MM.1S (cell line): Measurements from ENCODE around the gene ABCG4.

Experiments
- DNase-seq: peaks from one replicate; pipeline ENCODE4 v3.0.0-alpha.2; 2015
- H2AFZ ChIP-seq: fragments of 300-600 bp; sonication (generic); 2 replicates; pipeline ENCODE4 v1.6.0; 2016; ENCODE audit warnings: antibody characterized with exemption, low read length
- H3F3A ChIP-seq: fragments of 300-600 bp; sonication (generic); 2 replicates; pipeline ENCODE4 v1.6.1; 2016; ENCODE audit warnings: mild to moderate bottlenecking, antibody characterized with exemption, low read length, moderate library complexity, mixed read lengths; ENCODE audit not compliant: insufficient read depth
- H3K27ac ChIP-seq: fragments of 300-600 bp; sonication (generic); 2 replicates; pipeline ENCODE4 v1.5.1; 2016; ENCODE audit warnings: mild to moderate bottlenecking, low read length
- H3K27me3 ChIP-seq: fragments of 300-600 bp; sonication (generic); replicated peaks from 2 replicates; pipeline ENCODE4 v1.6.0; 2016; ENCODE audit warnings: low read length; ENCODE audit not compliant: insufficient read depth
- H3K36me3 ChIP-seq: fragments of 300-600 bp; sonication (generic); replicated peaks from 2 replicates; pipeline ENCODE4 v1.6.1; 2016; ENCODE audit warnings: mild to moderate bottlenecking, low read length, mixed read lengths; ENCODE audit not compliant: insufficient read depth
- H3K4me1 ChIP-seq: fragments of 300-600 bp; sonication (generic); 2 replicates; pipeline ENCODE4 v1.6.1; 2016; ENCODE audit warnings: low read length, mixed read lengths
- H3K4me2 ChIP-seq: fragments of 300-600 bp; sonication (generic); 2 replicates; pipeline ENCODE4 v1.6.0; 2016; ENCODE audit warnings: low read depth, low read length
- H3K4me3 ChIP-seq: fragments of 300-600 bp; sonication (generic); 2 replicates; pipeline ENCODE4 v1.5.1; 2016; ENCODE audit warnings: low read length, mixed read lengths
- H3K79me2 ChIP-seq: fragments of 300-600 bp; sonication (generic); 2 replicates; pipeline ENCODE4 v1.6.1; 2016; ENCODE audit warnings: mixed run types, low read length, mixed read lengths
- H3K9ac ChIP-seq: fragments of 300-600 bp; sonication (generic); 2 replicates; pipeline ENCODE4 v1.6.1; 2016; ENCODE audit warnings: low read length, mixed read lengths
- H3K9me2 ChIP-seq: fragments of 300-600 bp; sonication (generic); replicated peaks from 2 replicates; pipeline ENCODE4 v1.6.1; 2016; ENCODE audit warnings: mild to moderate bottlenecking, low read length, mixed read lengths; ENCODE audit not compliant: insufficient read depth
- H3K9me3 ChIP-seq: fragments of 300-600 bp; sonication (generic); replicated peaks from 2 replicates; pipeline ENCODE4 v1.6.1; 2016; ENCODE audit warnings: mild to moderate bottlenecking, low read length, mixed read lengths; ENCODE audit not compliant: insufficient read depth
- H4K20me1 ChIP-seq: fragments of 300-600 bp; sonication (generic); 2 replicates; pipeline ENCODE4 v1.6.1; 2016; ENCODE audit warnings: mild to moderate bottlenecking, low read length, moderate library complexity, mixed read lengths; ENCODE audit not compliant: insufficient read depth
- EZH2 ChIP-seq: fragments of 300-600 bp; sonication (generic); optimal IDR thresholded peaks from 2 replicates; pipeline ENCODE3; 2017; ENCODE audit warnings: low read depth, mild to moderate bottlenecking, antibody characterized with exemption, low read length, mixed read lengths
- EZH2phosphoT487 ChIP-seq: fragments of 300-600 bp; sonication (generic); IDR thresholded peaks from 2 replicates; pipeline ENCODE4 v1.6.1; 2018; ENCODE audit warnings: antibody characterized with exemption, low read length
- TF ChIP-seq, protein P1 (sequence below): fragments of 300-600 bp; sonication (generic); IDR thresholded peaks from 2 replicates; pipeline ENCODE4 v1.5.1; 2016; ENCODE audit warnings: antibody characterized with exemption, low read length, mixed read lengths

The ABCG4 gene

DNA sequence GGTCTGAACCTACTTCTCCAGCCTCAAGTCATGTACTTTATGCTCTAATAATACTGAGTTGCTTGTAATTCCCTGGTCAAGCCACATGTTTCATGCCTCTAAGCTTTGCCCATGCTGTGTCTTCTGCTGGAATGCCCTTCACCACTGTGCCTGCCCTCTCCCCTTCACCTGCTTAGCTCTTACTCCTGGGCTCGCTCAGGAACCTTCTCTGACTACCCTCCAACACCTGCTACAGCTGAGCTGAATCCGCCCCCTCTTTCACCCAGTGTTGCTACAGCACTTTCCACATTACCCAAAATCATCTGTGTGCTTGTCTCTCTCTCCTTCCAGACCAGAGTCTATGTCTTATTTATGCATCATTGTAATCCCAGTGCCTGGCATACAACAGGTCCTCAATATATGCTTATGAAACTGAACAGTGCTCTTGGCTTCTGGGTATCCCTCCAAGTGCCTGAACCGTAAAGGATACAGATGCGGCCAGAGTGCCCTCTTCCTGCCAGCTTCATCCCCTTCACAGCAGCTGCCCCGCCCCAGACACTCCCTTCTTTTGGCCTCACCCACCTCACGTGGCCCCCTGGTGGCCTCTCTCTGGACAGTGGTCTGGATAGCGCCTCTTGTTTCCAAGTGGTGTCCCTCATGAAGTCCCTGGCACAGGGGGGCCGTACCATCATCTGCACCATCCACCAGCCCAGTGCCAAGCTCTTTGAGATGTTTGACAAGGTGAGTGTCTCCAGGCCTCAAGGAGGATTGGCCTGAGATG lies 7.1 kb downstream of the ABCG4 start:
- Histone ChIP-seq H3K36me3 (no peaks in the 10 kb centered on the region), H3K4me1 (no peaks in the 10 kb centered on the region), H3K27me3 (peaks cover 47% of the 10 kb centered on the region), H2AFZ (no peak overlapping the region), H3K9ac (no peak overlapping the region), H3K79me2 (no peaks in the 10 kb centered on the region), H4K20me1 (no peaks in the 10 kb centered on the region), H3K9me3 (no peaks in the 10 kb centered on the region), H3K4me3 (no peak overlapping the region), H3K4me2 (no peak overlapping the region), H3F3A (no peaks in the 10 kb centered on the region), H3K9me2 (no peaks in the 10 kb centered on the region), H3K27ac (no peak overlapping the region)
- DNase-seq: peak; percentile 18
- TF ChIP-seq EZH2phosphoT487: no peak
- TF ChIP-seq, protein P1, sequence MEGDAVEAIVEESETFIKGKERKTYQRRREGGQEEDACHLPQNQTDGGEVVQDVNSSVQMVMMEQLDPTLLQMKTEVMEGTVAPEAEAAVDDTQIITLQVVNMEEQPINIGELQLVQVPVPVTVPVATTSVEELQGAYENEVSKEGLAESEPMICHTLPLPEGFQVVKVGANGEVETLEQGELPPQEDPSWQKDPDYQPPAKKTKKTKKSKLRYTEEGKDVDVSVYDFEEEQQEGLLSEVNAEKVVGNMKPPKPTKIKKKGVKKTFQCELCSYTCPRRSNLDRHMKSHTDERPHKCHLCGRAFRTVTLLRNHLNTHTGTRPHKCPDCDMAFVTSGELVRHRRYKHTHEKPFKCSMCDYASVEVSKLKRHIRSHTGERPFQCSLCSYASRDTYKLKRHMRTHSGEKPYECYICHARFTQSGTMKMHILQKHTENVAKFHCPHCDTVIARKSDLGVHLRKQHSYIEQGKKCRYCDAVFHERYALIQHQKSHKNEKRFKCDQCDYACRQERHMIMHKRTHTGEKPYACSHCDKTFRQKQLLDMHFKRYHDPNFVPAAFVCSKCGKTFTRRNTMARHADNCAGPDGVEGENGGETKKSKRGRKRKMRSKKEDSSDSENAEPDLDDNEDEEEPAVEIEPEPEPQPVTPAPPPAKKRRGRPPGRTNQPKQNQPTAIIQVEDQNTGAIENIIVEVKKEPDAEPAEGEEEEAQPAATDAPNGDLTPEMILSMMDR: peak; percentile 33

DNA sequence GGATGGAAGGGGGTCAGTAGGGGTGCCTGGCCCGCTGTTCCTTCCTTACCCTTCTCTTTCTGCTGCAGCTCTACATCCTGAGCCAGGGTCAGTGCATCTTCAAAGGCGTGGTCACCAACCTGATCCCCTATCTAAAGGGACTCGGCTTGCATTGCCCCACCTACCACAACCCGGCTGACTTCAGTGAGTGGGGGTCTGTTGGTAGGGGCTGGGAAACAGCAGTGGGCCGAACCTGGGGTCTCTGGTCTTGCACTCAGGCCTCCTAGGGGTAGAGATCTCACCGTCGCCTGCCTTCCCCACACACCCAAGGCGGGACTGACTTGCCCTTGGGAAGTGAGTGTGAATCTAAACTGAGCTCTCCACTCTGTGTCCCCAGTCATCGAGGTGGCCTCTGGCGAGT lies 7.6 kb downstream of the ABCG4 start:
- TF ChIP-seq, protein P1: no peak; the same call in none of the 2 replicates
- TF ChIP-seq EZH2phosphoT487 (no peak), EZH2 (no peak)
- H2AFZ ChIP-seq: no peak overlapping the region
- no peak overlapping the region for H3K9ac ChIP-seq
- no peaks in the 10 kb centered on the region for H3K4me1 ChIP-seq
- H3K79me2 ChIP-seq: no peaks in the 10 kb centered on the region
- H3K27ac ChIP-seq: no peak overlapping the region
- no peak for DNase-seq
- H3K4me3 ChIP-seq: no peak overlapping the region
- no peak overlapping the region for H3K4me2 ChIP-seq
- no peaks in the 10 kb centered on the region for H4K20me1 ChIP-seq
- no peaks in the 10 kb centered on the region for H3K36me3 ChIP-seq
- no peaks in the 10 kb centered on the region for H3K9me2 ChIP-seq
- peaks cover 46% of the 10 kb centered on the region for H3K27me3 ChIP-seq
- no peaks in the 10 kb centered on the region for H3K9me3 ChIP-seq
- H3F3A ChIP-seq: no peaks in the 10 kb centered on the region

DNA sequence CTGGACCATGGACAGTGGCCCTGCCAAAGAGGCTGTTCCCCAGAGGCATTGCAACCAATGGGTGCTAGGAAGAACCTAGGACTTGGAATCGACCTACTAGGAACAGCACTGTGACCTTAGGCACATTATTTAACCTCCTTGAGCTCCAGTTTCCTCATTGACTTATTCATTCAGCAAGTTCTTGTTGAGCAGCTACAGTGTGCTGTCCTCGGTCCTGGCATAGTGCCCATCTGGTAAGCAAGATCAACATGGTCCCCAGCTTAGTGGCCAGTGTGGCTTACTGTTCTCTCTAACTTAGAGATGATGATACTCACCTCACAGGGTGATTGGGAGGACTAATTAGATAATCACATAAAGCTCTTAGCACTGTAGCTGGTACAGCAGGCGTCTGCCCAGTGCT lies 8.2 kb downstream of the ABCG4 start:
- no peak for DNase-seq
- Histone ChIP-seq H2AFZ (no peak overlapping the region), H3F3A (no peaks in the 10 kb centered on the region), H3K27ac (no peak overlapping the region), H4K20me1 (no peaks in the 10 kb centered on the region), H3K9me2 (no peaks in the 10 kb centered on the region), H3K4me3 (no peak overlapping the region), H3K79me2 (no peaks in the 10 kb centered on the region), H3K9me3 (no peaks in the 10 kb centered on the region), H3K4me1 (no peaks in the 10 kb centered on the region), H3K4me2 (no peak overlapping the region), H3K27me3 (peaks cover 45% of the 10 kb centered on the region), H3K9ac (no peak overlapping the region), H3K36me3 (no peaks in the 10 kb centered on the region)
- TF ChIP-seq, protein P1: no peak
- TF ChIP-seq EZH2phosphoT487 (no peak), EZH2 (no peak)
